ENCODE results near the gene TGFBI.

GRCh38 chr5:136015966-136016650, 12.7 kb upstream of the TGFBI start:
- TF ChIP-seq EZH2 (IDR thresholded peaks at IDR 0.05) (no peak), CTCF (IDR thresholded peaks at IDR 0.05) (no peak), EZH2phosphoT487 (IDR thresholded peaks at IDR 0.05) (no peak)
